A549 (cell line): ENCODE data around the gene PALLD.

ENCODE experiments used
- ESRRA ChIP-seq: fragments of 150-350 bp; IDR thresholded peaks from 2 replicates; pipeline ENCODE4 v1.6.1; 2014; ENCODE audit warnings: mild to moderate bottlenecking, low read length, borderline replicate concordance
- FOXS1 ChIP-seq: fragments of 250-450 bp; sonication (Bioruptor Pico); IDR thresholded peaks from 2 replicates; pipeline ENCODE4 v1.5.0; 2020; ENCODE audit warnings: mild to moderate bottlenecking, moderate library complexity
- PHF8 ChIP-seq: fragments of 200-600 bp; sonication (generic); IDR thresholded peaks from 2 replicates; pipeline ENCODE4 v1.6.1; 2016; ENCODE audit warnings: low read depth, mild to moderate bottlenecking, antibody characterized with exemption, moderate library complexity, borderline replicate concordance
- TF ChIP-seq, protein P1 (sequence below): IDR thresholded peaks from 2 replicates; pipeline ENCODE4 v1.6.1; 2012
- TF ChIP-seq, protein P2 (sequence below): fragments of >200 bp; sonication (Bioruptor Twin); formaldehyde crosslinking; IDR thresholded peaks from 3 replicates; pipeline ENCODE4 v1.5.1; 2016

DNA sequence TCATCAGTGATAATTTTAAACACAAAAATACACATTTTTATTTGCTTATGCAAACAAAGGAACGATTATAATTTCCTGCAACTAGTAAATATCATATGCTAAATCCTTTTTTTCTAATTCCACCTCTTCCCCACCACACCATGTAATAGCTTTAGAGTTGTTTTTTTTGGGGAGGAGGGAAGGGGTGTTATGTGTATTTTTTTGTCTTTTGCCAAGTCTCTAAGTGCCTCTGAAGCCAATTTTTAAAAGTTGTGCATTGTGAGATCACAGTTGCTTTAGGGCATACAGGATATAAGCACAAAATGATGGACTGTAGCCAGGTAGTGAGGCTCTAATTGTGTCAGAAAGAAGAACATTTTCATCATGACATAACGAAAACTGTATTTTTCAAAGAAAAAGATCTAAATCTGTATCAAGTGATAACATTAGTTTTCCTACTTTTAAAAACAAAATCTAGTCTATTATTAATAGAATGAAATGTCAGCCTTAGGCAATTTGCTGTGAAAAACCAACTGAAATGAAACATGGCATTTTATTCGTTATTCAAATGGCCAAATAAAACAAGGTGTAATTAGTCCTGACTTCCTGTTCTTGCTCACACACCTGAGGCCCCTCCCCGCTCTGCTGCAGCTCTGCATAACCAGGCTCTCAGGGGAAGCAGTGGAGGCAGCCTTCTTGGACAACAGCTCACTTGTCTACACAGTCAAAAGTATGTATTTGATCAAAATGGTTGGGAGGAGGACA, 157.4 kb downstream of the PALLD start:
- TF ChIP-seq, protein P1, sequence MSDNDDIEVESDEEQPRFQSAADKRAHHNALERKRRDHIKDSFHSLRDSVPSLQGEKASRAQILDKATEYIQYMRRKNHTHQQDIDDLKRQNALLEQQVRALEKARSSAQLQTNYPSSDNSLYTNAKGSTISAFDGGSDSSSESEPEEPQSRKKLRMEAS = no peak
- TF ChIP-seq ESRRA (no peak), PHF8 (no peak), FOXS1 (CRISPR knock-in tag) (no peak)
- TF ChIP-seq, protein P2, sequence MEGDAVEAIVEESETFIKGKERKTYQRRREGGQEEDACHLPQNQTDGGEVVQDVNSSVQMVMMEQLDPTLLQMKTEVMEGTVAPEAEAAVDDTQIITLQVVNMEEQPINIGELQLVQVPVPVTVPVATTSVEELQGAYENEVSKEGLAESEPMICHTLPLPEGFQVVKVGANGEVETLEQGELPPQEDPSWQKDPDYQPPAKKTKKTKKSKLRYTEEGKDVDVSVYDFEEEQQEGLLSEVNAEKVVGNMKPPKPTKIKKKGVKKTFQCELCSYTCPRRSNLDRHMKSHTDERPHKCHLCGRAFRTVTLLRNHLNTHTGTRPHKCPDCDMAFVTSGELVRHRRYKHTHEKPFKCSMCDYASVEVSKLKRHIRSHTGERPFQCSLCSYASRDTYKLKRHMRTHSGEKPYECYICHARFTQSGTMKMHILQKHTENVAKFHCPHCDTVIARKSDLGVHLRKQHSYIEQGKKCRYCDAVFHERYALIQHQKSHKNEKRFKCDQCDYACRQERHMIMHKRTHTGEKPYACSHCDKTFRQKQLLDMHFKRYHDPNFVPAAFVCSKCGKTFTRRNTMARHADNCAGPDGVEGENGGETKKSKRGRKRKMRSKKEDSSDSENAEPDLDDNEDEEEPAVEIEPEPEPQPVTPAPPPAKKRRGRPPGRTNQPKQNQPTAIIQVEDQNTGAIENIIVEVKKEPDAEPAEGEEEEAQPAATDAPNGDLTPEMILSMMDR = no peak
